HEK293T (cell line): ENCODE data around the gene ARHGEF7.

Source experiments
- CTCF ChIA-PET: fragments of 350-600 bp; formaldehyde crosslinking; extraction: SDS; loops from one replicate; lab custom pipeline; 2021; ENCODE audit warnings: antibody characterized with exemption, inconsistent platforms; lab: Yijun Ruan, JAX
- POLR2A ChIA-PET: fragments of 350-600 bp; formaldehyde crosslinking; extraction: SDS; loops from one replicate; lab custom pipeline; 2020; ENCODE audit warnings: antibody characterized with exemption, inconsistent platforms; lab: Yijun Ruan, JAX
- DNase-seq: peaks from one replicate; pipeline ENCODE4 v3.0.0; 2012; ENCODE audit warnings: mixed read lengths; ENCODE audit errors: extremely low spot score
- ARNT ChIP-seq: fragments of 450-650 bp; IDR thresholded peaks from 2 replicates; pipeline ENCODE4 v1.6.1; 2017; ENCODE audit warnings: mild to moderate bottlenecking
- BHLHE40 ChIP-seq: fragments of 450-650 bp; IDR thresholded peaks from 2 replicates; pipeline ENCODE4 v1.6.1; 2016; ENCODE audit warnings: mild to moderate bottlenecking, moderate library complexity, borderline replicate concordance
- CTBP1 ChIP-seq: fragments of 450-650 bp; IDR thresholded peaks from 2 replicates; pipeline ENCODE4 v1.6.1; 2016; ENCODE audit warnings: borderline replicate concordance
- ELF4 ChIP-seq: fragments of 450-650 bp; IDR thresholded peaks from 2 replicates; pipeline ENCODE4 v1.6.1; 2017; ENCODE audit warnings: antibody characterized with exemption
- FOXA1 ChIP-seq: fragments of 450-650 bp; IDR thresholded peaks from 2 replicates; pipeline ENCODE4 v1.6.1; 2016; ENCODE audit warnings: mild to moderate bottlenecking
- FOXK2 ChIP-seq: fragments of 450-650 bp; IDR thresholded peaks from 2 replicates; pipeline ENCODE4 v1.6.1; 2016; ENCODE audit warnings: mild to moderate bottlenecking
- FOXM1 ChIP-seq: fragments of 450-650 bp; IDR thresholded peaks from 2 replicates; pipeline ENCODE4 v1.6.1; 2017; ENCODE audit warnings: mild to moderate bottlenecking, borderline replicate concordance
- HDGF ChIP-seq: fragments of 450-650 bp; IDR thresholded peaks from 2 replicates; pipeline ENCODE4 v1.6.1; 2017; ENCODE audit warnings: antibody characterized with exemption, borderline replicate concordance
- L3MBTL2 ChIP-seq: fragments of 450-650 bp; conservative IDR thresholded peaks from 2 replicates; pipeline ENCODE4 v1.6.1; 2016; ENCODE audit warnings: mild to moderate bottlenecking
- LEF1 ChIP-seq: fragments of 450-650 bp; IDR thresholded peaks from 2 replicates; pipeline ENCODE4 v1.6.1; 2017; ENCODE audit warnings: mild to moderate bottlenecking, borderline replicate concordance
- NFRKB ChIP-seq: fragments of 450-650 bp; IDR thresholded peaks from 2 replicates; pipeline ENCODE4 v1.6.1; 2016; ENCODE audit warnings: mild to moderate bottlenecking, moderate library complexity
- PKNOX1 ChIP-seq: fragments of 450-650 bp; IDR thresholded peaks from 2 replicates; pipeline ENCODE4 v1.6.1; 2016
- SP1 ChIP-seq: fragments of 450-650 bp; IDR thresholded peaks from 2 replicates; pipeline ENCODE4 v1.6.1; 2017
- SUZ12 ChIP-seq: fragments of 450-650 bp; IDR thresholded peaks from 2 replicates; pipeline ENCODE4 v1.6.1; 2016; ENCODE audit warnings: mild to moderate bottlenecking
- TARDBP ChIP-seq: fragments of 450-650 bp; IDR thresholded peaks from 2 replicates; pipeline ENCODE4 v1.6.1; 2016
- ZNF384 ChIP-seq: fragments of 450-650 bp; IDR thresholded peaks from 2 replicates; pipeline ENCODE4 v1.6.1; 2016

The ARHGEF7 gene

GRCh38 chr13:111166882-111167675, 52.0 kb downstream of the ARHGEF7 start:
- TF ChIP-seq ARNT (no peak), ZNF384 (no peak), LEF1 (no peak), CTBP1 (no peak), TARDBP (no peak), FOXA1 (no peak), L3MBTL2 (no peak), FOXK2 (no peak), SUZ12 (no peak)
- POLR2A ChIA-PET, result no interaction called here
- no peak for DNase-seq
- CTCF ChIA-PET, result no interaction called here

- POLR2A ChIA-PET, result no interaction called here
- CTCF ChIA-PET, result no interaction called here
- no peak for TF ChIP-seq SP1
- TF ChIP-seq TARDBP, result no peak
- TF ChIP-seq ELF4, result no peak
- TF ChIP-seq HDGF, result no peak
- no peak for TF ChIP-seq ARNT
- TF ChIP-seq L3MBTL2, result no peak
- no peak for TF ChIP-seq FOXA1
- TF ChIP-seq NFRKB, result no peak
- no peak for TF ChIP-seq ZNF384
- TF ChIP-seq BHLHE40, result no peak
- DNase-seq, result no peak
Measured at GRCh38 chr13:111168107-111168506, 53.0 kb downstream of the ARHGEF7 start.

- no peak for TF ChIP-seq TARDBP
- TF ChIP-seq CTBP1, result no peak
- TF ChIP-seq FOXK2, result no peak
- no peak for TF ChIP-seq SUZ12
- TF ChIP-seq SP1, result no peak
- no peak for TF ChIP-seq FOXM1
- TF ChIP-seq FOXA1, result no peak
- no peak for TF ChIP-seq L3MBTL2
- CTCF ChIA-PET, result no interaction called here
- POLR2A ChIA-PET, result no interaction called here
- DNase-seq, result no peak
Measured at GRCh38 chr13:111171112-111171511, 56.0 kb downstream of the ARHGEF7 start.

GRCh38 chr13:111171629-111172028, 56.5 kb downstream of the ARHGEF7 start:
- POLR2A ChIA-PET, result no interaction called here
- no peak for DNase-seq
- CTCF ChIA-PET, result no interaction called here
- TF ChIP-seq ARNT (no peak), FOXK2 (no peak)

- no peak for TF ChIP-seq L3MBTL2
- no peak for TF ChIP-seq NFRKB
- no peak for TF ChIP-seq FOXK2
- TF ChIP-seq BHLHE40, result no peak
- TF ChIP-seq ELF4, result no peak
- TF ChIP-seq TARDBP, result no peak
- no peak for TF ChIP-seq LEF1
- no peak for TF ChIP-seq HDGF
- TF ChIP-seq ZNF384, result no peak
- no peak for TF ChIP-seq SP1
- TF ChIP-seq ARNT, result no peak
- TF ChIP-seq FOXA1, result no peak
- no peak for TF ChIP-seq PKNOX1
- TF ChIP-seq SUZ12, result no peak
- no peak for TF ChIP-seq CTBP1
- ChIA-PET CTCF (no interaction called here), POLR2A (no interaction called here)
- DNase-seq, result no peak
Measured at GRCh38 chr13:111174377-111175114, 59.4 kb downstream of the ARHGEF7 start.

- no peak for DNase-seq
- CTCF ChIA-PET, result no interaction called here
Measured at GRCh38 chr13:111175372-111175771, 60.3 kb downstream of the ARHGEF7 start.

More at GRCh38 chr13:111175372-111175771, 60.3 kb downstream of the ARHGEF7 start:
- POLR2A ChIA-PET, result no interaction called here
- TF ChIP-seq FOXM1 (no peak), HDGF (no peak), PKNOX1 (no peak), CTBP1 (no peak), SUZ12 (no peak), ZNF384 (no peak), LEF1 (no peak), BHLHE40 (no peak), ELF4 (no peak), TARDBP (no peak), FOXK2 (no peak), NFRKB (no peak), SP1 (no peak), L3MBTL2 (no peak)
